H9 (cell line): ENCODE measurements around the gene TRIOBP. TPM values are rescaled to one million over a fixed set of nuclear protein-coding genes. Genes with fewer than 3 reads are reported as not detected.

Experiments used
- DNase-seq: peaks from one replicate; pipeline ENCODE4 v3.0.0-alpha.2; 2017
- H2AFZ ChIP-seq: one replicate; pipeline ENCODE4 v1.6.1; 2013; ENCODE audit warnings: mild to moderate bottlenecking, low read length, control low read depth, moderate library complexity
- H2AK5ac ChIP-seq: 2 replicates; pipeline ENCODE4 v1.6.1; 2013; ENCODE audit warnings: low read length, control low read depth, mixed read lengths; ENCODE audit not compliant: insufficient read length
- H2BK120ac ChIP-seq: one replicate; pipeline ENCODE4 v1.6.1; 2013; ENCODE audit warnings: low read depth, mild to moderate bottlenecking, low read length, control low read depth, inconsistent platforms; ENCODE audit not compliant: poor library complexity, severe bottlenecking
- H2BK12ac ChIP-seq: 2 replicates; pipeline ENCODE4 v1.6.1; 2013; ENCODE audit warnings: low read length, control low read depth, mixed read lengths, low read depth; ENCODE audit not compliant: insufficient read length
- H2BK15ac ChIP-seq: 2 replicates; pipeline ENCODE4 v1.6.1; 2013; ENCODE audit warnings: low read depth, low read length, control low read depth
- H2BK20ac ChIP-seq: one replicate; pipeline ENCODE4 v1.6.1; 2013; ENCODE audit warnings: low read depth, mild to moderate bottlenecking, low read length, control low read depth, inconsistent platforms; ENCODE audit not compliant: poor library complexity, severe bottlenecking
- H2BK5ac ChIP-seq: 2 replicates; pipeline ENCODE4 v1.6.1; 2013; ENCODE audit warnings: low read length, control low read depth, mixed read lengths; ENCODE audit not compliant: insufficient read length
- H3K14ac ChIP-seq: 2 replicates; pipeline ENCODE4 v1.6.1; 2013; ENCODE audit warnings: low read length, control low read depth; ENCODE audit not compliant: insufficient read depth
- H3K18ac ChIP-seq: 2 replicates; pipeline ENCODE4 v1.6.1; 2013; ENCODE audit warnings: low read depth, mild to moderate bottlenecking, mixed read lengths, low read length, control low read depth; ENCODE audit not compliant: insufficient read length
- H3K23ac ChIP-seq: 2 replicates; pipeline ENCODE4 v1.6.1; 2013; ENCODE audit warnings: low read length, control low read depth, mixed read lengths, low read depth; ENCODE audit not compliant: insufficient read length
- H3K23me2 ChIP-seq: 2 replicates; pipeline ENCODE4 v1.6.1; 2013; ENCODE audit warnings: low read depth, mild to moderate bottlenecking, mixed read lengths, low read length, control low read depth; ENCODE audit not compliant: insufficient read length, poor library complexity, severe bottlenecking
- H3K27ac ChIP-seq: 2 replicates; pipeline ENCODE4 v1.5.1; 2013; ENCODE audit warnings: low read length, control low read depth, mixed read lengths, low read depth; ENCODE audit not compliant: insufficient read length
- H3K27me3 ChIP-seq: 2 replicates; pipeline ENCODE4 v1.6.1; 2013; ENCODE audit warnings: low read length, control low read depth, inconsistent platforms; ENCODE audit not compliant: insufficient read depth
- H3K4ac ChIP-seq: 2 replicates; pipeline ENCODE4 v1.6.1; 2013; ENCODE audit warnings: low read depth, mild to moderate bottlenecking, control low read depth, inconsistent platforms, low read length, moderate library complexity
- H3K4me1 ChIP-seq: 2 replicates; pipeline ENCODE4 v1.6.1; 2013; ENCODE audit warnings: low read length, control low read depth, inconsistent platforms; ENCODE audit not compliant: insufficient read depth
- H3K4me2 ChIP-seq: 2 replicates; pipeline ENCODE4 v1.6.1; 2013; ENCODE audit warnings: low read length, control low read depth, mixed read lengths; ENCODE audit not compliant: insufficient read length, insufficient read depth
- H3K56ac ChIP-seq: 2 replicates; pipeline ENCODE4 v1.6.1; 2013; ENCODE audit warnings: low read depth, mild to moderate bottlenecking, mixed read lengths, low read length, control low read depth; ENCODE audit not compliant: insufficient read length
- H3K79me1 ChIP-seq: 2 replicates; pipeline ENCODE4 v1.6.1; 2013; ENCODE audit warnings: low read depth, mild to moderate bottlenecking, moderate library complexity, low read length, control low read depth, inconsistent platforms; ENCODE audit not compliant: insufficient read depth, poor library complexity, severe bottlenecking
- H3K79me2 ChIP-seq: 2 replicates; pipeline ENCODE4 v1.6.1; 2013; ENCODE audit warnings: low read length, control low read depth, inconsistent platforms; ENCODE audit not compliant: insufficient read depth
- H3K9ac ChIP-seq: 2 replicates; pipeline ENCODE4 v1.6.1; 2013; ENCODE audit warnings: low read length, control low read depth, mixed read lengths; ENCODE audit not compliant: insufficient read length; ENCODE audit errors: extremely low read depth
- H3K9me3 ChIP-seq: one replicate; pipeline ENCODE4 v1.6.1; 2013; ENCODE audit warnings: low read depth, low read length, inconsistent platforms; ENCODE audit not compliant: control insufficient read depth
- H3T11ph ChIP-seq: one replicate; pipeline ENCODE4 v1.6.1; 2013; ENCODE audit warnings: mild to moderate bottlenecking, low read length, control low read depth, inconsistent platforms
- H4K20me1 ChIP-seq: one replicate; pipeline ENCODE4 v1.6.1; 2013; ENCODE audit not compliant: control insufficient read depth, insufficient read length, insufficient read depth
- H4K5ac ChIP-seq: 2 replicates; pipeline ENCODE4 v1.6.1; 2013; ENCODE audit warnings: low read depth, mild to moderate bottlenecking, mixed read lengths, low read length, control low read depth; ENCODE audit not compliant: insufficient read length
- H4K8ac ChIP-seq: replicated peaks from 2 replicates; pipeline ENCODE4 v1.6.1; 2013; ENCODE audit warnings: low read length, control low read depth, mixed read lengths, low read depth; ENCODE audit not compliant: insufficient read length
- H4K91ac ChIP-seq: 2 replicates; pipeline ENCODE4 v1.6.1; 2013; ENCODE audit warnings: low read depth, mild to moderate bottlenecking, moderate library complexity, mixed read lengths, low read length, control low read depth; ENCODE audit not compliant: insufficient read length
- H3K27ac Mint-ChIP-seq, 3 experiments: 2 replicates in 2 of 3; 3 replicates in 1 of 3; pipeline ENCODE4 v1.8.0; 2020 to 2021; ENCODE audit warnings: mixed read lengths in 3 of 3, mild to moderate bottlenecking in 1 of 3, moderate library complexity in 1 of 3
- H3K27me3 Mint-ChIP-seq: 2 replicates; pipeline ENCODE4 v1.8.0; 2021; ENCODE audit warnings: low read depth, mild to moderate bottlenecking, moderate library complexity, mixed read lengths
- H3K36me3 Mint-ChIP-seq, 3 experiments: 2 replicates in 2 of 3; 3 replicates in 1 of 3; pipeline ENCODE4 v1.8.0; 2020 to 2021; ENCODE audit warnings: low read depth in 3 of 3, mixed read lengths in 3 of 3; ENCODE audit not compliant: insufficient read depth in 1 of 3
- H3K4me1 Mint-ChIP-seq, 2 experiments: 2 replicates each; pipeline ENCODE4 v1.8.0; 2020; ENCODE audit warnings: mixed read lengths in 2 of 2
- H3K4me3 Mint-ChIP-seq, 2 experiments: 2 replicates in 1 of 2; 3 replicates in 1 of 2; pipeline ENCODE4 v1.8.0; 2020 to 2021; ENCODE audit warnings: mild to moderate bottlenecking in 2 of 2, mixed read lengths in 2 of 2, moderate library complexity in 1 of 2
- H3K9me3 Mint-ChIP-seq, 2 experiments: 2 replicates in 1 of 2; 3 replicates in 1 of 2; pipeline ENCODE4 v1.8.0; 2020; ENCODE audit warnings: mild to moderate bottlenecking in 2 of 2, mixed read lengths in 2 of 2, moderate library complexity in 1 of 2
- WGBS: extraction: QIAGEN DNeasy Blood & Tissue Kit; methylation state at CpG from one replicate; pipeline ENCODE4 v1.1.7; 2013; ENCODE audit warnings: missing lambda C conversion rate, low lambda C conversion rate, mixed read lengths; ENCODE audit not compliant: insufficient read length; ENCODE audit errors: extremely low coverage; 5-methylcytosine and 5-hydroxymethylcytosine counted together
- total RNA-seq: library from RNA; stranded (reverse); gene quantifications from 2 replicates; pipeline ENCODE4 v1.2.1, GENCODE V29; 2021
- TF ChIP-seq, protein P1 (sequence below): fragments of 200-600 bp; sonication (generic); conservative IDR thresholded peaks from 3 replicates; pipeline ENCODE4 v1.8.0; 2021; ENCODE audit warnings: antibody characterized with exemption, mild to moderate bottlenecking

Gene TRIOBP
- total RNA-seq, 1 experiment from 2014 or later = 52.7 TPM

DNA sequence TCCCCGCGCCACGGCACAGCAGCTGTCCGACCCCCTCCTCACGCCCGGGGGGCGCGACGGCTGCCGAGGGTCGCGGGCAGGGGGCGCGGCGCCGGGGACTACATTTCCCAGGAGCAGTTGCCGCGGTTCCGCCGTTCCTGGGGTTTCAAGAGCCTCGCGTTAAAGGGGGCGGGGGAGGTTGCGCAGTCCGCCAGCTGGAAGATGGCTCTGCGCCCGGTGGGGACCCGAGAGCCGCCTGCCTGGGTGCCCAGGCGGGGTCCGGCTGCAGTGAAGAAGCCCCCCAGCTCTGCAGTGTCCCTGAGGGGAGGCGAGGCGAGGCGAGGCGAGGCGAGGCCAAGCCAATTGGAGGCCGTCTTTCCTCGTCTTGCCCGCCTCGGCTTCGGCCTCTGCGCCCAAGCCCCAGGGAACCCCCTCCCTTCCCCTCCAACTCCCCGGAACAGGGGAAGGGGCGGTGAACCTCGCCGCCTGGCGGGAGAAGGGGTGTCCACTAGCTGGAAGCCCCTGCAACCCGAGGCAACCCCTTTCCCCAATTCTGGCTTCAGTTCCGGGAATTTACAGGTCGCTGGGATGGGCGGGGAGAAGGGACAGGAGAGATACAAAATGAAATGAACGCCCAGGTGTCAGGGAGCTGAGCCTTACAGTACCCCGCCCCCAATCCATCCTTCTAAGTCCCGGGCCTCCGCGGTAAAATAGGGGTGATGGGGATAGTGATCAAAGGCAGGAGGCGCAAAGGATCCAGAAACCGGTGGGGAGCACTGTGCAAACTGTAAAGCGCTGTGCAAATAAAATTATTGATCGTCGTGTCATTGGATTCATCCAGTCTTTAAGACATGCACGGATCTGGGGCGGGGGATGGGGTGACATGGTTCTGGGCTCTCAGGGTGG lies 105.7 kb downstream of the TRIOBP start:
- Histone ChIP-seq H4K8ac (no peak overlapping the region), H3K4me2 (peak overlapping the region; percentile 87), H3K9ac (no peak overlapping the region), H3K23me2 (peaks cover 47% of the 10 kb centered on the region), H4K91ac (no peak overlapping the region), H3K79me2 (no peaks in the 10 kb centered on the region), H2AK5ac (no peak overlapping the region), H2BK15ac (no peak overlapping the region), H4K20me1 (no peaks in the 10 kb centered on the region), H2AFZ (no peak overlapping the region), H2BK12ac (no peak overlapping the region), H3K4me1 (no peaks in the 10 kb centered on the region; the same call in 1 of the 2 replicates), H3K4ac (no peak overlapping the region), H2BK120ac (no peak overlapping the region), H2BK5ac (no peak overlapping the region), H3K27me3 (peaks cover 13% of the 10 kb centered on the region; the same call in 1 of the 2 replicates), H3K23ac (no peak overlapping the region), H2BK20ac (no peak overlapping the region), H3K18ac (no peak overlapping the region), H3K9me3 (no peaks in the 10 kb centered on the region), H3T11ph (no peak overlapping the region), H3K27ac (no peak overlapping the region), H3K56ac (no peak overlapping the region), H3K79me1 (no peaks in the 10 kb centered on the region), H4K5ac (no peak overlapping the region), H3K14ac (no peak overlapping the region; the same call in 1 of the 2 replicates)
- Mint-ChIP-seq H3K27me3 (peaks cover 70% of the 10 kb centered on the region), H3K27ac (peak overlapping the region; percentile 55 to 86 (median 81); a peak in 3 of 7 replicates), H3K4me3 (peak overlapping the region; percentile 66 to 89), H3K36me3 (no peaks in the 10 kb centered on the region; a peak in 1 of 7 replicates), H3K4me1 (peaks cover 30 to 32% of the 10 kb centered on the region in 2 experiments), H3K9me3 (peaks cover 0 to 4% of the 10 kb centered on the region in 2 experiments; a peak in 3 of 5 replicates)
- peak; percentile 80 for DNase-seq
- no CpG with 5 or more reads among the region's 63 CpGs for WGBS
- TF ChIP-seq, protein P1, sequence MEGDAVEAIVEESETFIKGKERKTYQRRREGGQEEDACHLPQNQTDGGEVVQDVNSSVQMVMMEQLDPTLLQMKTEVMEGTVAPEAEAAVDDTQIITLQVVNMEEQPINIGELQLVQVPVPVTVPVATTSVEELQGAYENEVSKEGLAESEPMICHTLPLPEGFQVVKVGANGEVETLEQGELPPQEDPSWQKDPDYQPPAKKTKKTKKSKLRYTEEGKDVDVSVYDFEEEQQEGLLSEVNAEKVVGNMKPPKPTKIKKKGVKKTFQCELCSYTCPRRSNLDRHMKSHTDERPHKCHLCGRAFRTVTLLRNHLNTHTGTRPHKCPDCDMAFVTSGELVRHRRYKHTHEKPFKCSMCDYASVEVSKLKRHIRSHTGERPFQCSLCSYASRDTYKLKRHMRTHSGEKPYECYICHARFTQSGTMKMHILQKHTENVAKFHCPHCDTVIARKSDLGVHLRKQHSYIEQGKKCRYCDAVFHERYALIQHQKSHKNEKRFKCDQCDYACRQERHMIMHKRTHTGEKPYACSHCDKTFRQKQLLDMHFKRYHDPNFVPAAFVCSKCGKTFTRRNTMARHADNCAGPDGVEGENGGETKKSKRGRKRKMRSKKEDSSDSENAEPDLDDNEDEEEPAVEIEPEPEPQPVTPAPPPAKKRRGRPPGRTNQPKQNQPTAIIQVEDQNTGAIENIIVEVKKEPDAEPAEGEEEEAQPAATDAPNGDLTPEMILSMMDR = peak; percentile 30; the same call in 1 of the 3 replicates
